OCI-LY1 (cell line): ENCODE measurements around the gene NPLOC4.

Source experiments
- H2AFZ ChIP-seq: fragments of 200-600 bp; sonication (generic), shearing (Covaris generic); 2 replicates; pipeline ENCODE4 v1.6.0; 2014; ENCODE audit warnings: antibody characterized with exemption, mild to moderate bottlenecking, low read length
- H3F3A ChIP-seq: fragments of 200-600 bp; sonication (generic), shearing (Covaris generic); 2 replicates; pipeline ENCODE4 v1.6.0; 2014; ENCODE audit warnings: mild to moderate bottlenecking, antibody characterized with exemption, low read length, moderate library complexity; ENCODE audit not compliant: insufficient read depth
- H3K27ac ChIP-seq: fragments of 200-600 bp; sonication (generic); 2 replicates; pipeline ENCODE4 v1.5.1; 2014; ENCODE audit warnings: low read length, mixed run types, mild to moderate bottlenecking, low read depth; ENCODE audit not compliant: poor library complexity, severe bottlenecking
- H3K27me3 ChIP-seq: fragments of 200-600 bp; sonication (generic); 2 replicates; pipeline ENCODE4 v1.6.0; 2014; ENCODE audit warnings: antibody characterized with exemption, mild to moderate bottlenecking, low read length, moderate library complexity; ENCODE audit not compliant: insufficient read depth
- H3K36me3 ChIP-seq: fragments of 200-600 bp; sonication (generic); 2 replicates; pipeline ENCODE4 v1.6.1; 2014; ENCODE audit warnings: mild to moderate bottlenecking, antibody characterized with exemption, low read length, moderate library complexity, mixed read lengths; ENCODE audit not compliant: insufficient read depth
- H3K4me1 ChIP-seq: fragments of 200-600 bp; sonication (generic); 2 replicates; pipeline ENCODE4 v1.5.1; 2014; ENCODE audit warnings: mild to moderate bottlenecking, low read length, moderate library complexity; ENCODE audit not compliant: insufficient read depth, severe bottlenecking
- H3K4me2 ChIP-seq: fragments of 200-600 bp; sonication (generic), shearing (Covaris generic); 2 replicates; pipeline ENCODE4 v1.6.1; 2014; ENCODE audit warnings: low read length
- H3K4me3 ChIP-seq: fragments of 200-600 bp; sonication (generic); 2 replicates; pipeline ENCODE4 v1.5.1; 2014; ENCODE audit warnings: low read length, low read depth, mild to moderate bottlenecking, mixed read lengths; ENCODE audit not compliant: poor library complexity, severe bottlenecking
- H3K79me2 ChIP-seq: fragments of 200-600 bp; shearing (Covaris generic); 2 replicates; pipeline ENCODE4 v1.6.1; 2016; ENCODE audit warnings: mixed run types, low read length, mixed read lengths; ENCODE audit not compliant: insufficient read depth
- H3K9ac ChIP-seq: fragments of 200-600 bp; sonication (generic), shearing (Covaris generic); 2 replicates; pipeline ENCODE4 v1.6.1; 2014; ENCODE audit warnings: mild to moderate bottlenecking, low read length, mixed read lengths
- H3K9me2 ChIP-seq: fragments of 200-600 bp; sonication (generic), shearing (Covaris generic); 2 replicates; pipeline ENCODE4 v1.6.1; 2014; ENCODE audit warnings: low read depth, mild to moderate bottlenecking, low read length, mixed read lengths
- H3K9me3 ChIP-seq: fragments of 200-600 bp; shearing (Covaris generic); 2 replicates; pipeline ENCODE4 v1.6.1; 2014; ENCODE audit warnings: low read length, mixed read lengths
- H4K20me1 ChIP-seq: fragments of 200-600 bp; sonication (generic), shearing (Covaris generic); 2 replicates; pipeline ENCODE4 v1.6.0; 2016; ENCODE audit warnings: mild to moderate bottlenecking, low read length; ENCODE audit not compliant: insufficient read depth
- EZH2 ChIP-seq: fragments of 200-600 bp; sonication (generic), shearing (Covaris generic); IDR thresholded peaks from 2 replicates; pipeline ENCODE4 v1.8.0; 2017; ENCODE audit warnings: borderline replicate concordance, mixed run types, mild to moderate bottlenecking, antibody characterized with exemption, low read length, moderate library complexity, mixed read lengths
- TF ChIP-seq, protein P1 (sequence below): fragments of 200-600 bp; sonication (generic), shearing (Covaris generic); IDR thresholded peaks from 2 replicates; pipeline ENCODE4 v1.5.1; 2017; ENCODE audit warnings: mild to moderate bottlenecking, antibody characterized with exemption, low read length, moderate library complexity, mixed read lengths

NPLOC4 gene

DNA sequence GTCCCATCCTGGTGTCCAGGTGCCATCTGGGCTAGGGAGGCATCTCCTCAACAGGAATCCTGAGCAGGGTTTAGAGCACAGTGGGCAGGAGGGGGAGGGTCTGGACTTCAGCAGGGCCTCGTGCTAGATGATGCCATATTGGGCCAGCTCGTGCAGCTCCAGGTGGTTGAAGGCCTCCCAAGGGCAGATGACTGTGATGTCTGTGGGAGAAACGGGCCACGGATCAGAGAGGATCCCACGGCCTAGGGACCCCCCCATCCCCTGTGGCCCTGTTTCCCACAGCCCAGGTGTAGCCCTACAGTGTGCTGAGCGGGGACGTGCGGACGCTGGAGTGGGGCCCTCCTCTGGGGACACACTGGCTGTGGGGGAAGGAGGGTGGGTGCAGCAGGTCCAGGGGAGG lies 14.0 kb upstream of the NPLOC4 start:
- peaks cover 10% of the 10 kb centered on the region for H3K4me1 ChIP-seq
- H3K4me2 ChIP-seq, result no peak overlapping the region
- no peak overlapping the region for H3K4me3 ChIP-seq
- H3K9me2 ChIP-seq, result no peaks in the 10 kb centered on the region
- H3K27ac ChIP-seq, result no peak overlapping the region
- H3K27me3 ChIP-seq, result peaks cover 23% of the 10 kb centered on the region
- no peak overlapping the region for H3K9ac ChIP-seq
- H3K9me3 ChIP-seq, result no peaks in the 10 kb centered on the region
- H3F3A ChIP-seq, result no peaks in the 10 kb centered on the region
- TF ChIP-seq EZH2, result no peak
- TF ChIP-seq, protein P1, sequence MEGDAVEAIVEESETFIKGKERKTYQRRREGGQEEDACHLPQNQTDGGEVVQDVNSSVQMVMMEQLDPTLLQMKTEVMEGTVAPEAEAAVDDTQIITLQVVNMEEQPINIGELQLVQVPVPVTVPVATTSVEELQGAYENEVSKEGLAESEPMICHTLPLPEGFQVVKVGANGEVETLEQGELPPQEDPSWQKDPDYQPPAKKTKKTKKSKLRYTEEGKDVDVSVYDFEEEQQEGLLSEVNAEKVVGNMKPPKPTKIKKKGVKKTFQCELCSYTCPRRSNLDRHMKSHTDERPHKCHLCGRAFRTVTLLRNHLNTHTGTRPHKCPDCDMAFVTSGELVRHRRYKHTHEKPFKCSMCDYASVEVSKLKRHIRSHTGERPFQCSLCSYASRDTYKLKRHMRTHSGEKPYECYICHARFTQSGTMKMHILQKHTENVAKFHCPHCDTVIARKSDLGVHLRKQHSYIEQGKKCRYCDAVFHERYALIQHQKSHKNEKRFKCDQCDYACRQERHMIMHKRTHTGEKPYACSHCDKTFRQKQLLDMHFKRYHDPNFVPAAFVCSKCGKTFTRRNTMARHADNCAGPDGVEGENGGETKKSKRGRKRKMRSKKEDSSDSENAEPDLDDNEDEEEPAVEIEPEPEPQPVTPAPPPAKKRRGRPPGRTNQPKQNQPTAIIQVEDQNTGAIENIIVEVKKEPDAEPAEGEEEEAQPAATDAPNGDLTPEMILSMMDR, result no peak
- H3K36me3 ChIP-seq, result no peaks in the 10 kb centered on the region; the same call in 1 of the 2 replicates
- H2AFZ ChIP-seq, result no peak overlapping the region
- H4K20me1 ChIP-seq, result no peaks in the 10 kb centered on the region
- H3K79me2 ChIP-seq, result no peaks in the 10 kb centered on the region

- no peaks in the 10 kb centered on the region for H3K9me3 ChIP-seq
- H2AFZ ChIP-seq, result no peak overlapping the region
- no peak overlapping the region for H3K4me3 ChIP-seq
Observed at GRCh38 chr17:81648707-81649085, 11.8 kb upstream of the NPLOC4 start.

DNA sequence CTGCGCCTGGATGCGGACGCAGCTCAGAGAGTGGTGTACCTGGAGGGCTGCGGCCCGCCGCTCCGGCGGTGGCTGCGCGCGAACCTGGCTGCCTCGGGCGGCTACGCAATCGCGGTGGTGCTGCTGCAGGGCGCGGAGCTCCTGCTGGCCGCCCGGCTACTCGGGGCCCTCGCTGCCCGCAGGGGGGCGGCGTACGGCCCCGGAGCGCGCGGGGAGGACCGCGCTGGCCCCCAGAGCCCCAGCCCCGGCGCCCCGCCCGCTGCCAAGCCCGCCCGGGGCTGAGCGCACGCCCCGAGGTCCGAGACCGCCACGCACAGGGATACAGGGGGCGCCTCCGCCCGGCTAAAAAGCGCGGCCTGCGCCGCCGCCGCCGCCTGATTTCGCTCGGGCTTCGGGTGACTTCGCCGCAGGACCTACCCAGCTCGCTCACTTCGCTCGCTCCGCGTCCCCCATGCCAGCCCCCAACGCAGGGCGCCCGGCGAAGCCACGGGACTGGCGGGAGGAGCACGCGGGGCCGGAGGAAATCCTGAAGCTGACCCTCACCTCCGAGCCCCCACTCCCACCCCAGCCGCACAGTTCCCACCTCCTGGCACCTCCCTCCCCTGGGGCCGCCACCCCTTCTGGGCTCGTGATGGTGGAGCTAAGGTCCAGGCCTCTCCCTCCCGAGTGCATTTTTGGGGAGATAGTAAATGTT lies 11.2 kb upstream of the NPLOC4 start:
- H3K9ac ChIP-seq, result no peak overlapping the region
- TF ChIP-seq, protein P1, result no peak
- TF ChIP-seq EZH2, result no peak
- no peaks in the 10 kb centered on the region for H4K20me1 ChIP-seq
- no peaks in the 10 kb centered on the region for H3F3A ChIP-seq
- H2AFZ ChIP-seq, result no peak overlapping the region
- no peaks in the 10 kb centered on the region for H3K9me2 ChIP-seq
- no peak overlapping the region for H3K27ac ChIP-seq
- no peaks in the 10 kb centered on the region for H3K79me2 ChIP-seq
- peaks cover 6% of the 10 kb centered on the region for H3K4me1 ChIP-seq
- peaks cover 20% of the 10 kb centered on the region for H3K27me3 ChIP-seq
- H3K9me3 ChIP-seq, result no peaks in the 10 kb centered on the region
- no peaks in the 10 kb centered on the region; the same call in 1 of the 2 replicates for H3K36me3 ChIP-seq
- no peak overlapping the region for H3K4me2 ChIP-seq
- no peak overlapping the region for H3K4me3 ChIP-seq

More at GRCh38 chr17:81648707-81649085, 11.8 kb upstream of the NPLOC4 start:
- TF ChIP-seq EZH2, result no peak
- TF ChIP-seq, protein P1, result no peak
- no peaks in the 10 kb centered on the region for H3K79me2 ChIP-seq
- H3K4me2 ChIP-seq, result no peak overlapping the region
- H3K9ac ChIP-seq, result no peak overlapping the region
- no peaks in the 10 kb centered on the region; the same call in 1 of the 2 replicates for H3K36me3 ChIP-seq
- no peaks in the 10 kb centered on the region for H4K20me1 ChIP-seq
- no peak overlapping the region for H3K27ac ChIP-seq
- peaks cover 24% of the 10 kb centered on the region for H3K27me3 ChIP-seq
- no peaks in the 10 kb centered on the region for H3K9me2 ChIP-seq
- no peaks in the 10 kb centered on the region for H3F3A ChIP-seq
- H3K4me1 ChIP-seq, result peaks cover 10% of the 10 kb centered on the region
